Fibroblast of skin of right biceps (primary cell): ENCODE results near the gene NCOA5.

Experiments
- DNase-seq: peaks from one replicate; pipeline ENCODE4 v3.0.0-alpha.2; 2013

The NCOA5 gene

GRCh38 chr20:46089417-46090388 lies at the start of gene NCOA5:
TSS of gene NCOA5 (minus strand) at chr20:46089962. CDS start at chr20:46079424, 10,538 bp downstream.
- DNase-seq, result peak; percentile 97

GRCh38 chr20:46139266-46139889 lies 49.6 kb upstream of the NCOA5 start:
- DNase-seq, result no peak

- DNase-seq, result no peak
Measured at GRCh38 chr20:46137816-46138215, 48.1 kb upstream of the NCOA5 start.

GRCh38 chr20:46135856-46136633 lies 46.3 kb upstream of the NCOA5 start:
- no peak for DNase-seq

- DNase-seq, result no peak
Measured at GRCh38 chr20:46134716-46135115, 45.0 kb upstream of the NCOA5 start.

- no peak for DNase-seq
Measured at GRCh38 chr20:46133886-46134654, 44.3 kb upstream of the NCOA5 start.

- peak; percentile 45 for DNase-seq
Measured at GRCh38 chr20:46132705-46133120, 43.0 kb upstream of the NCOA5 start.

- DNase-seq, result peak; percentile 20
Measured at GRCh38 chr20:46131396-46131795, 41.6 kb upstream of the NCOA5 start.

- no peak for DNase-seq
Measured at GRCh38 chr20:46130534-46130933, 40.8 kb upstream of the NCOA5 start.

- DNase-seq, result no peak
Measured at GRCh38 chr20:46129955-46130481, 40.3 kb upstream of the NCOA5 start.

- DNase-seq, result no peak
Measured at GRCh38 chr20:46128310-46129151, 38.8 kb upstream of the NCOA5 start.

- no peak for DNase-seq
Measured at GRCh38 chr20:46127396-46128010, 37.7 kb upstream of the NCOA5 start.

GRCh38 chr20:46126440-46127056 lies 36.8 kb upstream of the NCOA5 start:
- DNase-seq, result no peak

GRCh38 chr20:46123482-46124245 lies 33.9 kb upstream of the NCOA5 start:
- DNase-seq, result no peak

GRCh38 chr20:46122516-46123481 lies 33.0 kb upstream of the NCOA5 start:
- DNase-seq, result no peak

- peak; percentile 71 for DNase-seq
Measured at GRCh38 chr20:46122071-46122470, 32.3 kb upstream of the NCOA5 start.

GRCh38 chr20:46121184-46121930 lies 31.6 kb upstream of the NCOA5 start:
- peak; percentile 23 for DNase-seq
